Stimulated activated CD8-positive, alpha-beta memory T cell treated with anti-CD3 and anti-CD28 coated beads, Interleukin-15, amount 100 ng/mL, for 1 hour (primary cell): ENCODE measurements around the gene MAG.
"Not testable (repeated sequence)": the region's sequence is repeated elsewhere in the genome, so short reads cannot be mapped to it uniquely, and the experiment has no call there.

Experiments used
- DNase-seq: peaks from one replicate; pipeline ENCODE4 v3.0.0-alpha.2; 2020; ENCODE audit warnings: low read depth

Gene MAG

DNA sequence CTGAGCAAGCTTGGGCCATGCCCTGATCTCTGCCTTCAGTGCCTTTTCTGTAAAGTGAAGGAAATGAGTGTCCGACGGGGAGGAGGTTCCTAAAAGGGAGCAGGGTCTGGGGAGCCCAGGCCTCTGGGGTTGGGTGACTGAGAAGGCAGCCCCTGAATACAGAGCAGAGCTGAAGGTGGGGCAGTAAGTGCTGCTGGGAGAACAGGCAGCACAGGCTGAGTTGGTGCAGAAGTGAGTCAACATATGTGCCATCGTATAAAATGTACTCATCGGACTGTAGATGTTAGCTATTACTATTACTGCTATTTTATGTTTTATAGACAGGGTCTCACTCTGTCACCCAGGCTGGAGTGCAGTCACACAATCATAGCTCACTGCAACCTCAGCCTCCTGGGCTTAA, 10.7 kb upstream of the MAG start:
- DNase-seq, result no peak

DNA sequence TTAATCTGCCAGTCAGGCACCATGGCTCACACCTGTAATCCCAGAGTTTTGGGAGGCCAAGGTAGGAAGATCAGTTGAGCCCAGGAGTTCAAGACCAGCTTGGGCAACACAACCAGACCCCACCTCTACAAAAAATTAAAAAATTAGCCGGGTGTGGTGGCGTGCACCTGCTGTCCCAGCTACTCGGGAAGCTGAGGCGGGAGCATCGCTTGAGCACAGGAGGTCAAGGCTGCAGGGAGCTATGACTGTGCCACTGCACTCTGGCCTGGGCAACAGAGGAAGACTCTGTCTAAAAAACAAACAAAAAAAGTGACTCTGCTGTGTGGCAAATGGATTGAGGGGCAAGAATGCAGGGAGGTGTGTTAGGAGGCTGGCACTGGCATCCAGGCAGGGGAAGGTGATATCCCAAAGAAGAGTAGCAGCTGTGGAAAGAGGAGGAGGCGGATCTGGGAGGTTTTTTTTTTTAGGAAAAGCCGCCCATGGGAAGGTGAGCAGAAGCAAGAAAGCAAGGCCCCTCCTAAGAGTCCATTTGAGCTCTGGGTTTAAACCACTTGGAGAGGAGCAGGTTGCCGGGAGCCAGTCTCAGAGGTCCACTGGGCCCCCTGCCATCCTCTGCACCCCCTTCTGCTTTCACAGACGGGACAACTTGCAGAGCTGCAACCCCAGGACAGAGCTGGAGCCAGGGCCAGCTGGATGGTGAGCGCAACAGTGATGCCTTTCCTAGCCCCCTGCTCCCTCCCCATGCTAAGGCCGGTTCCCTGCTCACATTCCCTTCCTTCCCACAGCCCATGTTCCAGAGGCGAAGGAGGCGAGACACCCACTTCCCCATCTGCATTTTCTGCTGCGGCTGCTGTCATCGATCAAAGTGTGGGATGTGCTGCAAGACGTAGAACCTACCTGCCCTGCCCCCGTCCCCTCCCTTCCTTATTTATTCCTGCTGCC, 7.5 kb upstream of the MAG start:
- no peak for DNase-seq

DNA sequence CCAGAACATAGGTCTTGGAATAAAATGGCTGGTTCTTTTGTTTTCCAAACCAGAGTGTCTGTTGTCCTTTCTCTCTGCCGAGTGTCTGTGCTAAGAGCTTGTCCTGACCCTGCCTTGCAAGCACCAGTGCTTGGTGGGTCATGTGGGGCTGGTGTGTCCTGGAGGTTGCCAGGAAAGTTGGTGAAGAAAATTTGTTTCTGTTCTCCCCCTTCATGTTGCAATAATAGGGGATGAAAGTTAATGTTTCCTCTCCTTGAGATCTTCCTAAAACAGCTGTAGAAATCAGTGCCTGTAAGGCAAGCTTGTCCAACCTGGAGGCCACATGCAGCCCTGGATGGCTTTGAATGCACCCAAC, 6.9 kb upstream of the MAG start:
- DNase-seq, result no peak

DNA sequence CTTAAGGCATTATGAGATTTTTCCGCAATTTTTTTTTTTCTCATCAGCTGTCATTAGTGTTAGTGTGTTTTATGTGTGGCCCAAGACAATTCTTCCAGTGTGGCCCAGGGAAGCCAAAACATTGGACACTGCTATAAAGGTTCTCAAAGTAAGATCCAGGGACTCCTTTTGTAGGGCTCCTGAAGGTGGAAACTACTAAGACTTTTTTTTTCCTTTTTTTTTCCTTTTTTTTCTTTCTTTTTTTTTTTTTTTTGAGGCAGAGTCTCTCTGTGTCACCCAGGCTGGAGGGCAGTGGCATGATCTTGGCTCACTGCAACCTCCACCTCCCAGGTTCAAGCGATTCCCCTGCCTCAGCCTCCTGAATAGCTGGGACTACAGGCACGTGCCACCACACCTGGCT, 6.5 kb upstream of the MAG start:
- not testable (repeated sequence) for DNase-seq

DNA sequence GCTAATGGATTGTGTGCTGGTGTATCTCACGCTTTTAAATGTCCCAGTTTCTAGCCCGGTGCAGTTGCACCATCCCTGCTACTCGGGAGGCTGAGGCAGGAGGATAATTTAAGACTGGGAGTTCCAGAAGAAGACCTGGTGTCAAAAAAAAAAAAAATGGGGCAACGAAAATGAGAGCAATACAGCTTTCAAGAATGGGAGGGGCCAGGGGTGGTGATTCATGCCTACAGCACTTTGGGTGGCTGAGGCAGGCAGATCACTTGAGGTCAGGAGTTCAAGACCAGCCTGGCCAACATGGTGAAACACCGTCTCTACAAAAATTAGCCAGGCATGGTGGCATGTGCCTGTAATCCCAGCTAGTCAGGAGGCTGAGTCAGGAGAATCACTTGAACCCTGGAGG, 5.9 kb upstream of the MAG start:
- DNase-seq, result not testable (repeated sequence)

DNA sequence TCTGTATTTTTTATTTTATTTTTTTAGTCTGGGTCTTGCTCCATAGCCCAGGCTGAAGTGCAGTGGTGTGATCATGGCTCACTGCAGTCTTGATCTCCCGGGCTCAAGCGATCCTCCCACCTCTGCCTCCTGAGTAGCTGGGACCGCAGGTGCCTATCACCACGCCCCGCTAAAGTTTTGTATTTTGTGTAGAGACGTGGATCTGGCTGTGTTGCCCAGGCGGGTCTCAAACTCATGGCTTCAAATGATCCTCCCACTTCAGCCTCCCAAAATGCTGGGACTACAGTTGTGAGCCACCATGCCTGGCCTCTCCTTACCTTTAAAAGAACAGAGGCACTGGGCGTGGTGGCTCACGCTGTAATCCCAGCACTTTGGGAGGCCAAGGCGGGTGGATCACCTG, 4.2 kb upstream of the MAG start:
- no peak for DNase-seq

DNA sequence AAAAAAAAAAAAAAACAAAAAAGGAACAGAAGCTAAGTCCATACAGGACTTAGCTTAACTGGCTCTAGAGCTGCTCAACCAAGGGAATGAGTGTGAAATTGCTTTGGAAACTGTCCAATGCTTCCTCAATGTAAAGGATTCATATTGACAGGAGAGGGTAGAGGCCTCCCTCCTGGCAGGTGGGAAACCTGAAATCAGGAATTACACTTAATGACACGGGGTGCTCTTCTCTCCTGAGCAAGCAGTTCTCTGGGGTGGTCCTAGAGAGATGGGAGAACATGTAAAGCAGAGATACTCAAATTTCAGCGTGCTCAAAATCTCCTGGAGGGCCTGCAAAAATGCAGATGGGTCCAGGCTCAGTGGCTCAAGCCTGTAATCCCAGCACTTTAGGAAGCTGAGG, 3.6 kb upstream of the MAG start:
- DNase-seq, result no peak

DNA sequence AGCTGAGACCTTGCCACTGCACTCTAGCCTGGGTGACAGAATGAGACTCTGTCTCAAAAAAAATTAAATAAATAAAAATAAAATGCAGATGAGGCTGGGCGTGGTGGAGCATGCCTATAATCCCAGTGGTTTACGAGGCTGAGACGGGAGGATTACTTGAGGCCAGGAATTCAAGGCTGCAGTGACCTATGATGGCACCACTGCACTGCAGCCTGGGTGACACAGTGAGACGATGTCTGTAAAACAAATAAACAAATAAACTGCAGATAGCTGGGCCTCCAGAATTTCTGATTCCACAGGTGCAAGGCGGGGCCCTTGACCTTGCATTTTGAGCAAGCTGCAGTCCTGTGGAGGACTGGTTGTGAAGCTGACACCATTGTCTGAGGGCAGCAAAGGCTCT, 3.1 kb upstream of the MAG start:
- no peak for DNase-seq

DNA sequence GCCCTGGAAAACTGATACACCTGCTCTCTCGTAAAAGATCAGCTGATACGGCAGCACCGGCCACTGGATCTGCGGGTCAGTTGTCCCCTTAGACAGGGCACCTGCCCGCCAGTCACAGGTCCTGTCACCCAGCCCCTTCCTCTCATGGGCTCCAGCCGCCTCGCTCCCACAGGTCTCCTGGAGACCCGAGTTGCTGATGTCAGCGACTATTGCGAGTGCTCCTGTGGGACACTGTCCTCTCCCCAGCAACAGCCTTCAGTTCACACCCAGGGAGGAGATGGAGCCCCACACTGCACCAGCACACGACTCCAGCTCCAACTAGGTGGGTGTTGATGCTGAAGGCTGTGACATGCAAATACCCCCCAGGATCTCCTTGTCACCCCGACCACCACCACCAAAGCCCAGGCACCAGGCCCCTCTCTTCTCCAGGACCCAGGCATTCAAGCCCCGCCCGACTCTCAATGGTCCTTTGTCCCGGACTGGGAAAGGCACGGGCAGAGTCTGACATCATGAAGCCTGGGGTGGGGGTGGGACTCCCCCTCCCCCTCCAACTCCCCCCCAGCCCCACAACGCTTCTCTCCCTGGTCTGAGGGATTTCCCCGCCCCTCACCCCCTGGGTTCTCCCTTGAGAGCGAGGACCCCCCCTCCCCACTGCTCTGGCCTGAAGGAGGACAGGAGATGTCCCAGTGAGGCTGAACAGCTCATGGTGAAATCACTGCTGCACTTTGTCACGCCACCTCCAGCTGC, 1.4 kb upstream of the MAG start:
- no peak for DNase-seq

DNA sequence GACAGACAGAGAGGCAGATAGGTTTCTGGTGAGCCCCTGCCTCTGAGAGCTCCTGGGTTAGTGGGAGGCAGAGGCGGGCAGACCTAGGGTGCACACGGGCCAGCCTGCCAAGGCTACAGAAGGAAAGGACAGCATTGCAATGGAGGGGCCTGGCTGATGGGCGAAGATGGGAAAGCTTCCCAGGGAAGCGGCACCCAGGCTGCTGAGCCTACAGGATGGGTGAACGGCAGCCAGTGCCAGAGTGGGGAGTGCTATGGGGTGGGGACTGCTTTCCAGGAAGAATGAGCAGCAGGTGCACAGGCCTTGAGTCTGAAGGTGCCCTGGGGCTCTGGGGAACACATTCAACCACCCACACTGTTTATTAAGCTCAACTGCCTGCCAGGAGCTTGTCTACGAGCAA, 702 bp upstream of the MAG start:
- DNase-seq, result no peak

DNA sequence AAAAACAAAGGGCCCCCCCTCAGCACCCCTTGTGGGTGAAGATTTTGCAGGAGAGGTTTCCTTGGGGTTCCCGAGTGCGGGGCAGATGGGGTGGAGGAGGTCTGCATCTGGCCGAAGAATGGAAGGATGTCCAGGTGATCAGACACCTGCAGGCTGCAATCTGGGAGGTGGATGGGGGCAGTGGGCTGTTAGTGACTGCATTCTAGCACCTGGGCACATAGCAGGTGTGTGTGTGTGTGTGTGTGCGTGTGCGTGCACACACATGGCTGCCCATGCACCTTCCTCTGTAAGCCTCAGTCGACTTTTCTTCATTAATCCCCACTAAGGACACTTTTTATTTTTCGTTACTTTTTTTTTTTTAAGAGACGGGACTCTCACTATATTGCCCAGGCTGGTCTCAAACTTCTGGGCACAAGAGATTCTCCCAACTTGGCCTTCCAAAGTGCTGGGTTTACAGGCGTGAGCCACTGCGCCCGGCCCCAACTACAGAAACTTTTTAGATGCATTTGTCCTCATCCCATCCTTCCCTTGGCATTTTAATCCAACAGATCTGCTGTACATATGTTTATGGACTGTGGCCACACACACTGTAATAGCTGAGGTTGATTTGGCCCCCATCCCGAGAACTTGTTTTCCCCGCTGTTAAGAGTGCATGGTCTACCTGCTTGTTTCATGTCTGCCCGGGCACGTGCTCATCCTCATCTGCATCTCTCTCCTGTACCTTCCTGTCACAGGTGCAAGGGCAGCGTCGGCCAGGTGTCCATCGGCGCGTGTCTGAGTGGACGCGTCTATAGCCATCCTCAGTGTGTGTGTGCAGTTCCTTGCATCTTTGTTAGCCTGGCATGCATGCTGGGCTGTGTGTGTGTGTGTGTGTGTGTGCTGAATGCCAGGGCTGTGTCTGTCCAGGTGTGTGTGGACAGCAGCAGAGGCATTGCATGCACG, 731 bp downstream of the MAG start:
- no peak for DNase-seq

DNA sequence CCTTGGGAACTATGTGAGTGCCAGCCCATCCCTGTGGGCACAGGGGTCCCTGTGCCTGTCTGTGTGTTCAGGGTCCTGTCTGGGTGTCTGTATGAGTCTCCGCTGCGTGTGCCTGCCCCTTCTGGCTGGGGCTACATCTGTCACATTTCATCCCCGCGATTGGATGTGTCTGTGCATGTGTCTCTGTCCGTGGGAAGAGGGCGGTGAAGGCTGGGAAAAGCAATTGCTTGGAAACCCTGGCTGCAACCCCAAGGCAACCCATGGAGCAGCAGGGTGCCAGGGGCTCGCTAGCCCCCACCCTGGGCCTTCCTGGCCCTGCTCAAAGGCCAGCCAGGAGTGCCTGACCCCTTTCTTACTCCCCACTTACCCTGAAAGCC, 1.4 kb downstream of the MAG start:
- DNase-seq, result no peak

DNA sequence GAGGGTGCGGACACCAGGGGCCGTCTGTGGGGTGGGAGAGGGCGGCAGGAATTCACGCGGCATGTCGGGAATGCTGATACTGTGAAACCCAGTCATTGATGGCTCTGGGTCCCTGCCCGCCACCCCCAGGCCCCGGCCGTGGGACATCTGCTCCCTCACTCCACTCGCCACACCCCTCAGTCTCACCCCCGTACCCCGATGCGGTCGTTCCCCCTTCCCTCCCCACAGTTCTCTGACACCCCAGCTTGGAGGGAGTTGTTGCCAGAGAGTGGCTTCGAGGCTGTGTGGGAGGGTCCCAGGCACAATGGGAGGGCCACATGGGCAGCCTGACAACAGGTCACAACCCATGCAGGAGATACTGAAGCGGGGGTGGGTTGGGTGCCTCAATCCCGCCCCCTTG, 1.8 kb downstream of the MAG start:
- DNase-seq, result no peak

DNA sequence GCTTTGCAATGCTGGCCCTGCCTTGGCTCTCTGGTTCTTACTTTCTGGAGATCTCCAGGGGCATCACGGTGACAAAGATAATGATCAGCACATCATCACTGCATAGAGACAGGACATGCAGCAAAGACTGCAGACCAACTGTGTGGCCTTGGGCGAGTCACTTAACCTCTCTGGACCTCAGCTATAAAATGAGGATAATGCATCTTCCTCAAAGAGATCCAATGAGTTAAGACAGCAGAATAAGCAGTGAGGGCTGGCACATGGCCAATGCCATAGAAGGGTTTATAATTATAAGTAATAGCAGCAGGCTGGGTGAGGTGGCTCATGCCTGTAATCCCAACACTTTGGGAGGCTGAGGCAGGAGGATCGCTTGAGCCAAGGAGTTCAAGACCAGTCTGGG, 2.4 kb downstream of the MAG start:
- no peak for DNase-seq

DNA sequence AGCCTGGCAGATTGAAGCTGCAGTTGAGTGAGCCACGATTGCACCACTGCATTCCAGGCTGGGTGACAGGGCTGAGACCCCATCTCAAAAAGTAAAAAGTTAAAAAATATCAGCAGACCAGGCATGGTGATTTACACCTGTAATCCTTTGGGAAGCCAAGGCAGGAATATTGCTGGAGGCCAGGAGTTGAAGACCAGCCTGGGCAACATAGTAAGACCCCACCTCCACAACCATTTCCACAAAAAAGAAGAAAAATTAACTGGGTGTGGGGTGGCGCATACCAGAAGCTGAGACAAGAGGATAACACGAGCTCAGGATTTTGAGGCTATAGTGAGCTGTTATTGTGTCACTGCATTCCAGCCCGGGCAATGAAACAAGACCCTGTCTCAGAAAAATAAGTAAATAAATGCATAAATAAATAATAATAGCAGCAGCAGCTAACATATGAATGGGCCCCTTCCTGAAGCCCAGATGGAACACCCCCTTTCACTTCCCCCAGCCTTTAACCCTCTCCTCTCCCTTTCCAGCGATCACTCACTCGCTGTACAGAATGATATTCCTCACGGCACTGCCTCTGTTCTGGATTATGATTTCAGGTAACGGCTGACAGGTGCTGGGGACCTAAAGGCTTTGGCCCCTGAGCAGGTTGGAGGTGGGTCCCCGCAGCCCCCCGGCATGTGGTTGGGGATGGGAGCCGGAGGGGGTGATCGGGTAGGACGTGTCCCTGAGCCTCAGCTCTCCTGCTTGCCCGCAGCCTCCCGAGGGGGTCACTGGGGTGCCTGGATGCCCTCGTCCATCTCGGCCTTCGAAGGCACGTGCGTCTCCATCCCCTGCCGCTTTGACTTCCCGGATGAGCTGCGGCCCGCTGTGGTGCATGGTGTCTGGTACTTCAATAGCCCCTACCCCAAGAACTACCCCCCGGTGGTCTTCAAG, 3.2 kb downstream of the MAG start:
- no peak for DNase-seq

DNA sequence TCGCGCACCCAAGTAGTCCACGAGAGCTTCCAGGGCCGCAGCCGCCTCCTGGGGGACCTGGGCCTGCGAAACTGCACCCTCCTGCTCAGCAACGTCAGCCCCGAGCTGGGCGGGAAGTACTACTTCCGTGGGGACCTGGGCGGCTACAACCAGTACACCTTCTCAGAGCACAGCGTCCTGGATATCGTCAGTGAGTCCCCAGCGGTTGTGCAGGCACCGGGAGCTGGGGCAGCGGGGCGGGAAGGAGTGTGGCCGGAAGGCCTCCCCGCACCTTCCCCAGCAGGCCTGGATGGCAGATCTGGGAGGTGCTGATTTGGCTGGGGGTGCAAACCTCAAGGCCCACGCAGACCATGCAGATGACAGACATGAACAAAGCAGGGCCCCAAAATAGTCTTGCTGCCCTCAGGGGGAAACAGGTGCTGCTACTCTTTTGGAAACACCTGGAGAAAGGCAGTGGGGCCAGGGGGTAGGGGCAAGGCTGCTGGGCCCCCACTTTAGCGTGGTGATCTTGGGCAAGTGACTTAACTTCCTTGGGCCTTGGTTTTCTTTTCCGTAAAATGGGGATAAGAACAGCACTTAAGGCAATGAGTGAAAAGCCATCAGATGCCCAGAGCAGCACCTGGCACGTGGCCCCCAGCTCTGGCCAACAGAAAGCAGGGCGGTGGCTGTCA, 4.0 kb downstream of the MAG start:
- no peak for DNase-seq

DNA sequence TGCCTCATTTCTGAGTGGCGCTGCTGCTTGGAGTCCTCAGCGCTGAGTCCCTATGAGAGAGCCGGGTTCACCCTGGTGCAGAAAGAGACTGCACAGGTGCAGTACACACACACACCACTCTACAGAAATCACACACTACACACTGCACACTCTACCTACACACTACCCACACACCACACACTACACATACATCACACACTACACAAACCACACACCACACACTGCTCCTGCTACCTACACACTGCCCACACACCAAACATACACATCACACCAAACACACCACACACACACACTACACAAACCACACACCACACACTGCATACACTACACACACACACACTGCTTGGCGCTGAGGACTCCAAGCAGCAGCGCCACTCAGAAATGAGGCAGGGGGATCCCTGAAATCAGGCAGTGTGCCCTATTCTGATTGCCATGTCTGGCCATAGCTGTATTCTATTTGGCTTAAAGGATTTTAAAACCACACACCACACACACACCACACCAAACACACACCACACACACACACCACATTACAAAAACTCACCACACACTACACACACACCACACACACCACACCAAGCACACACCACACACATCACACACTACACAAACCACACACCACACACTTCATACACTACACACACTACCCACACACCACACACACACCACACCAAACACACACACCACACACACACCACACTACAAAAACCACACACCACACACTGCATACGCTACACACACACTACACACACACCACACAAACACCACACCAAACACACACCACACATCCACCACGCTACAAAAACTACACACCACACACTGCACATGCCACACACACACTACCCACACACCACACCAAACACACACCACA, 4.9 kb downstream of the MAG start:
- no peak for DNase-seq

DNA sequence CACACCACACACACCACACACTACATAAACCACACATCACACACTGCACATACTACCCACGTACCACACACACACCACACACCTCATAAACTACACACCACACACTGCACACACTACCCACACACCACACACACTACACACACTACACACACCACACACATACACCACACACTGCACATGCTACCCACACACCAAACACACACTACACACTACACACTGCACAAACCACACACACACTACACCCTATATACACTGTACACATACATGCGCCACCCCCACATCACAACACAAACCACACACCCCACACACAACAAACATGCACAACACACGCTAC, 5.5 kb downstream of the MAG start:
- DNase-seq, result no peak

DNA sequence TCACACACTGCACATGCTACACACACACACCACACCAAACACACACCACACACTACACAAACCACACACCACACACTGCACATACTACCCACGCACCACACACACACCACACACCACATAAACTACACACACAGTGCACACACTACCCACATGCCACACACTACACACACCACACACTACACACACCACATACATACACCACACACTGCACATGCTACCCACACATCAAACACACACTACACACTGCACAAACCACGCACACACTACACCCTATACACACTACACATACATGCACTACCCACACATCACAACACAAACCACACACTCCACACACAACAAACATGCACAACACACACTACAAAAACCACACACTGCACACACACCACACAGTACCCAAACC, 6.0 kb downstream of the MAG start:
- DNase-seq, result no peak

DNA sequence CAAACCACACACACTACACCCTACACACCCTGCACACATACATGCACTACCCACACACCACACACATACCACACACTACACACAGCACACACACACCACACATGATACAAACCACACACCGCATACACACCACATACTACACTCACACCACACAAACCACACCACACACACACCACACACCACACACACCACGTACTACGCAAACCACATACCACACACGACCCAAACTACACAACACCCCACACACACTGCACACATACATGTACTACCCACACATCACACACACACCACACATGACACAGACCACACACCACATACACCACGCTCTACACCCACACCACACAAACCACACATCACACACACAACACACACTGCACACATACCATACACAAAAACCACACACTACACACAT, 6.6 kb downstream of the MAG start:
- DNase-seq, result no peak
